GM19397 (cell line): ENCODE data around the gene MAP3K5.
"Not testable (repeated sequence)": the region's sequence is repeated elsewhere in the genome, so short reads cannot be mapped to it uniquely, and the experiment has no call there.

ENCODE experiments used
- ATAC-seq: cut with Tn5 transposase; IDR thresholded peaks from one replicate; pipeline ENCODE4 v1.9.1; 2021; ENCODE audit warnings: mild to moderate bottlenecking, moderate library complexity; ENCODE audit not compliant: unreplicated experiment

Gene MAP3K5

DNA sequence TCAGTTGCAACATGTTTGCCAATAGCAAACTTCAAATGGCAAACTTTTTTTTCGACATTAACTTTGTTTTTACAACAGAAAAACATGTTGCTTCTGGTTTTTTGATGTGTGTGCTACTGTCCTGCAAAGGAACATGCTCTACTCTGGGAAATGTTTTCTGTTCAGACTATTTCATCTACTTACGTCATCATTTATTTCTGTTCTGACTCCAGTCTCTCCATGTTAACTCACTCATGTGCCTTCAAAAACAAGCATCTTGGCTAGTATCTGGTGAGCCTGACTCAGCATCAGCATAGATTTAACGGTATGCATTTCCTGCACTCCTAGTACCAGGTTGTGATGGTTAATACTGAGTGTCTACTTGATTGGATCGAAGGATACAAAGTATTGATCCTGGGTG lies 206.0 kb downstream of the MAP3K5 start:
- no peak for ATAC-seq

- not testable (repeated sequence) for ATAC-seq
Observed at GRCh38 chr6:136585523-136585922, 206.8 kb downstream of the MAP3K5 start.

GRCh38 chr6:136584290-136584689 lies 208.0 kb downstream of the MAP3K5 start:
- ATAC-seq = not testable (repeated sequence)

DNA sequence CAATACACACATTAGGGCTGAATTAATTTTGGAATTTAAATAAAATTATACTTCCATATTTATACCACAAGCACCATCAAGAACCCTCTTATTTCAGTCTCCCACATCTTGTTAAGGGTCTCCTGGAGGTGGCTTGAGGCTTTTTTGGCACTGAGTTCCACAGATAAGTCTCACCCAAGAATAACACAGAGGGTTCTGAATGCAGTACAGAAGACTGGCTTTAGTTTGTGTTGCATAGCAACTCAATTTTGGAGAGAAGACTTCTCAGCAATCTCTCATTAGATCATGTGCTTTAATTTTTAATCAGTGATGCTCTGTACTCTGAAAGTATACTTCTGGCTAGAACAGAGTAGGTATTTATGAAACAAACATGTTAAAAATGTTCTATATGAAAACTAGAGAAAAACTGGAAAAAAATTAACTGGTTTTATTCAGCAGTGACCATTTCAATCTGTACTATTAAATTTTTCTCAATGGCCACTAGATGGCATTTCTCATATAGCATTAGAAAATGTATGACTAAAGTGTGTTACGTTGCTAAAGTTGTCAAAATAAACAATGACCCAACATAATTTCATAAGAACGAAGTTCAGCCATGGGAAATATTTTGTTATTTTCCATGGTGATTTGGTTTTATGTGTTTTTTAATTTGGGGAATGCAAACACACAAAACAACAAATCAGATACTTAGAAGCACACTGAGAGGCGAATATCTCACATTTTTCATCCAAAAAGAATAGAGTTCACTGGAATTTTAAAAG lies 209.4 kb downstream of the MAP3K5 start:
- no peak for ATAC-seq

GRCh38 chr6:136579800-136580199 lies 212.5 kb downstream of the MAP3K5 start:
- ATAC-seq = no peak

DNA sequence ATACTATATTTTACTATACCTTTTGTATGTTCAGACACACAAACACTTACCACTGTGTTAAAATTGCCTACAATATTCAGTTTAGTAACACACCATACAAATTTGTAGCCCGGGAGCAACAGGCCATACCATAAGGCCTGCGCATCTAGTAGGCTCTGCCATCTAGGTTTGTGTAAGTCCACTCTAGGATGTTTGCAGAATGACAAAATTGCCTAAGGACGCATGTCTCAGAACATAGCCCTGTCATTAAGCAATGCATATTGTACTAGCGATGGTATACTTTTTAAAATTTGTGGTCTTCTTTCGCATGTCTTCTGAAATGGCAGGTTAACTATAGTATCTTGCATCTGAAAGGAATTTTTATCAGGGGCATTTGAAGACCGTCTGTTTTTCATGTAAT lies 215.5 kb downstream of the MAP3K5 start:
- ATAC-seq = no peak

DNA sequence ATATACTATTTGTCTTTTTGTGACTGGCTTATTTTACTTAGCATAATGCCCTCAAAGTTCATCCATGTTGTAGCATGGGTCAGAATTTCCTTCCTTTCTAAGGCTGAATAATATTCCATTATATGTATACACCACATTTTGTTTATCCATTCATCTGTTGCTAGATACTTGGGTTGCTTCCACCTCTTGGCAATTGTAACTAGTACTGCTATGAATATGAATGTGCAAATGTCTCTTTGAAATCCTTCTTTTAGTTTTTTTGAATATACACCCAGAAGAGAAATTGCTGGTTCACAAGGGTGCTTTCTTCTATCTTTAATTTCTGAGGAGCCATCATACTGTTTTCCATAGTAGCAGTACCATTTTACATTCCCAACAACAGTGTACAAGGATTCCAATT lies 220.8 kb downstream of the MAP3K5 start:
- no peak for ATAC-seq

DNA sequence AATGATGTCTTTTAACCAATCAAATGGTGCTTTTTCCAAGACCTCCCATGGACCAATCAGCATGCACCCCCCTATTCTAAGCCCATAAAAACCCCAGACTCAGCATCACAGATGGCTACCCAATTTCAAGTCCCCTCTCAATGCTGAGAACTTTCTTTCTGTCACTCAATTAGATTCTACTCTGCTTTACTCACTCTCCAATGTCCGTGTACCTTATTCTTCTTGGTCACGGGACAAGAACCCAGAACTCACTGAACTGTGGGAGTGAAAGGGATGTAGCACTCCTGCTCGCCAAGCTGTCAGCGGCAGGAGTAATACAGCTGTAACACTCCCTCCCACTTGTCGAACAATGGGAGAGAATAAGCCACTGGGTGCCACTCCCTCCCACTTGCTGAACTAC lies 221.2 kb downstream of the MAP3K5 start:
- no peak for ATAC-seq

DNA sequence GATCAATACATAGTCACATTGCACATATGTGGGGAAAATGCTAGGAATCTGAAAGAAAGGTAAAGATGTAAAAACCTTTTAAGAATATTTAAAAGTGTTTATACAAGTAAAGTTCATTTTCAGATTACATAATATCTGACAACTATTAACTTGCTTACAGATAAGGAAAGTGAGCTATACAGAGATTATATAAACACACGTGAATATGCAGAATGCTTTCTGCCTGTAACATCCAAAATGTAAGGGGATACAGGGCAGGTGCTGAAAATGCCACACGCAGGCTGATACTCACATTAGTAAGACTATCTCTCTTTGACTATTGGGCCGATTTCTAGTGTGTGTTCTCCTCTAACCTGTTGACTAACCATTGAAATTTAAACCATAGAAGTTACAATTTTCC lies 224.1 kb downstream of the MAP3K5 start:
- ATAC-seq = no peak

- no peak for ATAC-seq
Observed at GRCh38 chr6:136567688-136568087, 224.6 kb downstream of the MAP3K5 start.

- no peak for ATAC-seq
Observed at GRCh38 chr6:136566851-136567250, 225.4 kb downstream of the MAP3K5 start.

GRCh38 chr6:136566007-136566487 lies 226.2 kb downstream of the MAP3K5 start:
- no peak for ATAC-seq

DNA sequence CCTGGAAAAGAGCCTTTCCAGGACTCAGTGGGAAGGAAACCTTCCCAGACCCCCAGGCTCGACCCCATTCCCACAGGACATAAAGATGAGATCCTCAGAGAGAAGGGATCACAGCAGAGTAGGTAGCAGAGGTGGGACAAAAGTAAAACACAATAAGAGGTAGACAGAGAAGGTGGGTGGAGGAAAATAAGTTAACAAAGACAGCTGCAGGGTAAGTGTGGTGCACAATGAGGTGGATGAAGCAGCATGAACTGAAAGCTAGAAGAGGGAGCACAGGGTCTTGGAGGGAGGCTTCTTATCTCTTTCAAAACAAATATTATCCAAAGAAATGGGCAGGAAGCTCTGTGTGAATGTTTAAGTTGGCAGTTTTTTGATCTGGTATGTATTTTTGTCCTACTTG lies 228.1 kb downstream of the MAP3K5 start:
- no peak for ATAC-seq

- no peak for ATAC-seq
Observed at GRCh38 chr6:136563386-136564152, 228.7 kb downstream of the MAP3K5 start.

DNA sequence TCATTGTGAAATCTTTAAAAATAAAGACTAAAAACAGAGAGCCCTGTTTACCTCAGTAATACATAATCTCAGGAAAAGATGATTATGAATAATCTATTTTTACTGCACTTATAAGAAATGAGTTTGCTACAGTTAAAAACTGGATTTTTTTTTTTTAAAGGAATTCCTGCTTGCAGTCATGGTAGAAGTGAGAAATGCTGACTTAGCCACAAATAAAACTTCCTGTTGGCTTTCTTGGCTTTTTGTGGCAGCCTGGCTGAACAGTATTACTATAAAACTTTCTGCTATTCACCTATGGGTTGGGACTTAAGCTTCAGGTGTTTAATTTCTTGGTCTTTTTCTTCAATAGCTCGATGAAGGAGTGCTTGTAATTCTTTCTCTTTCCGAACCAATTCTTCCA lies 230.1 kb downstream of the MAP3K5 start:
- ATAC-seq = no peak

DNA sequence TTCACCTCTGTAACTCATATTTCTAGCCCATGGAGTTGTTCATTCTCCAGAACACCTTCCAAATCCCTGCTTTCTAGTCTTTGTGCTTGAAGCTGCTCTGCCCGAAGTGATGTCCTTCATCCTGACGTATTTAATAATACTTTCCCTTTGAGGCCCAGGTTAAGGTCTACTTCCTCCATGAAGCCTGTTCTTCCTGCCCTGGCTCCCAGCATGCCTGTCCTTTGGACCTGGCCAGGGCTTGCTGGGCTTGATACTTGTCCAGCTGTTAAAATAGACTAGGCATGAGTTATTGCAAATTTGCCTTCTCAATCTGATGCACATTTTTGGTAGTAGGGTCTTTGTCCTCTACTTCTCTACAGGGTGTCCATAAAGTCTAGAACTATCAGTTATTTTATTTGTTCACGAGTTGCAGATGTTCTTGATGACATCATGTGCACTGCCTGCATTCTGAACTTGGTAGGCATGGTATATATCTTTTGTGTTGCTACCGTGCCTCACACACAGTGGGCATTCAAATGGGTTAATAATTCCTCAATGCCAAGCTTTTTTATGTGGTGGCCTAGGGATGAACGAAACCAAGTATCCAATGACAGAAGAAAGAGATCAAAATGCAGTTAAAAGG lies 239.0 kb downstream of the MAP3K5 start:
- no peak for ATAC-seq

DNA sequence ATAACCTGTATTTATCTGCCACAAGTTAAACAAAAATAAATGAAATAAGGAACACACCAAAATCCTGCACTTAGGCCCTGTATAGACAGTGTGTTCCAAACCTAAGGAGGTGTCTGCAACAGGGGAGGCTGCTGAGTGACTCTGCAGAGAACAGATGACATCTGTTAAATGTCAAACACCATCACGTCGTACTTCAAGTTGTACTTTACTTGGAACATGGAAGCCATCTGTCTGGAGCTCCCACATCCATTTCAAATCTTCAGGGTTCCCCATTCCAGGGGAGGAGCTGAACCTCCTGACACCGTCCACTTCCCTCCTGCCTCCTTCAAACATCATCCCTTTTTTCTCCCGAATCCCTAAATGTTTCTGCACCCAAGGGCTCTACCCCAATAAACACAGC lies 240.2 kb downstream of the MAP3K5 start:
- no peak for ATAC-seq

GRCh38 chr6:136551103-136551502 lies 241.2 kb downstream of the MAP3K5 start:
- ATAC-seq = no peak

GRCh38 chr6:136550330-136551071 lies 241.8 kb downstream of the MAP3K5 start, which contains the start of gene MAP7:
MAP7 (minus strand) TSS chr6:136550422; CDS start chr6:136550408, 14 bp downstream.
- peak; percentile 78 for ATAC-seq

DNA sequence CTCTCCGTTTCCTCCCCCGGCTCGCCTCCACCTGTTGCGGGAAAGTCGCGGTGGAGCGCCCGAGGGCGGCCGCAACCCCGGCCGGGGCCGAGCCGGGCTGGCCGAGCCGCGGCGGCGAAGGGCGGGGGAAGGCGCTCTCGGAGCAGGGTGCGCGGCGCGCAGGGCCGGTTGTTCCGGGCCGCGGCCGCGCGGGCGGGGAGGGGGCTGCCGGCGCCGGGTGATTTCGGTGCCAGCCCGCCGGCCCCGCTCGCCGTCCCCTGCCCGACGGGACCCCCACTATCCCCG lies 242.3 kb downstream of the MAP3K5 start:
- ATAC-seq = peak; percentile 68
